Smooth muscle cell (in vitro differentiated cells): ENCODE results near the gene PLVAP. TPM values are rescaled to one million over a fixed set of nuclear protein-coding genes. Genes with fewer than 3 reads are reported as not detected.

Experiments
- DNase-seq: peaks from one replicate; lab custom pipeline; 2025; ENCODE audit not compliant: unreplicated experiment; lab: John Stamatoyannopoulos, UW
- H2AFZ ChIP-seq: fragments of 200-600 bp; sonication (generic); 2 replicates; pipeline ENCODE4 v1.6.0; 2016; ENCODE audit warnings: antibody characterized with exemption, low read depth, mild to moderate bottlenecking
- H3F3A ChIP-seq: fragments of 200-600 bp; sonication (generic); 2 replicates; pipeline ENCODE4 v1.6.0; 2017; ENCODE audit warnings: antibody characterized with exemption, low read depth
- H3K27ac ChIP-seq: fragments of 200-600 bp; sonication (generic); 2 replicates; pipeline ENCODE4 v1.5.1; 2016; ENCODE audit warnings: low read depth, mild to moderate bottlenecking
- H3K27me3 ChIP-seq: fragments of 200-600 bp; sonication (generic); 2 replicates; pipeline ENCODE4 v1.6.1; 2016; ENCODE audit warnings: low read depth, mild to moderate bottlenecking
- H3K36me3 ChIP-seq: fragments of 200-600 bp; sonication (generic); 2 replicates; pipeline ENCODE4 v1.5.1; 2016; ENCODE audit warnings: low read depth
- H3K4me1 ChIP-seq: fragments of 200-600 bp; sonication (generic); 2 replicates; pipeline ENCODE4 v1.5.1; 2016; ENCODE audit warnings: low read depth
- H3K4me2 ChIP-seq: fragments of 200-600 bp; sonication (generic); 2 replicates; pipeline ENCODE4 v1.6.0; 2016; ENCODE audit warnings: mild to moderate bottlenecking
- H3K4me3 ChIP-seq: fragments of 200-600 bp; sonication (generic); 2 replicates; pipeline ENCODE4 v1.5.1; 2016; ENCODE audit warnings: mild to moderate bottlenecking
- H3K79me2 ChIP-seq: fragments of 200-600 bp; sonication (generic); 2 replicates; pipeline ENCODE4 v1.6.0; 2016; ENCODE audit warnings: low read depth, mild to moderate bottlenecking
- H3K9ac ChIP-seq: fragments of 200-600 bp; sonication (generic); 2 replicates; pipeline ENCODE4 v1.6.0; 2016; ENCODE audit warnings: low read depth
- H3K9me3 ChIP-seq: fragments of 200-600 bp; sonication (generic); replicated peaks from 2 replicates; pipeline ENCODE4 v1.5.1; 2016; ENCODE audit warnings: low read depth
- H4K20me1 ChIP-seq: fragments of 200-600 bp; sonication (generic); 2 replicates; pipeline ENCODE4 v1.6.0; 2016; ENCODE audit warnings: low read depth
- WGBS: methylation state at CpG from one replicate; pipeline ENCODE4 v1.1.7; 2016; ENCODE audit warnings: low lambda C conversion rate; 5-methylcytosine and 5-hydroxymethylcytosine counted together
- polyA plus RNA-seq: library from polyadenylated mRNA; unstranded; fragments of >200 nt; fragmentation: Nextera tagmentation; extraction: Ambion mirVana; gene quantifications from 2 replicates; pipeline ENCODE4 v1.2.1, GENCODE V29; 2016
- total RNA-seq: library from RNA; depleted of rRNA; stranded (reverse); fragments of >200 nt; gene quantifications from 2 replicates; pipeline ENCODE4 v1.2.3, GENCODE V29; 2014
- TF ChIP-seq, protein P1 (sequence below): fragments of 200-600 bp; sonication (generic); IDR thresholded peaks from 2 replicates; pipeline ENCODE4 v1.5.1; 2017; ENCODE audit warnings: borderline replicate concordance, mild to moderate bottlenecking, antibody characterized with exemption; ENCODE audit not compliant: insufficient read depth, poor library complexity, severe bottlenecking

Gene PLVAP
- total and polyA plus RNA-seq, 2 experiments from 2014 or later = not detected

DNA sequence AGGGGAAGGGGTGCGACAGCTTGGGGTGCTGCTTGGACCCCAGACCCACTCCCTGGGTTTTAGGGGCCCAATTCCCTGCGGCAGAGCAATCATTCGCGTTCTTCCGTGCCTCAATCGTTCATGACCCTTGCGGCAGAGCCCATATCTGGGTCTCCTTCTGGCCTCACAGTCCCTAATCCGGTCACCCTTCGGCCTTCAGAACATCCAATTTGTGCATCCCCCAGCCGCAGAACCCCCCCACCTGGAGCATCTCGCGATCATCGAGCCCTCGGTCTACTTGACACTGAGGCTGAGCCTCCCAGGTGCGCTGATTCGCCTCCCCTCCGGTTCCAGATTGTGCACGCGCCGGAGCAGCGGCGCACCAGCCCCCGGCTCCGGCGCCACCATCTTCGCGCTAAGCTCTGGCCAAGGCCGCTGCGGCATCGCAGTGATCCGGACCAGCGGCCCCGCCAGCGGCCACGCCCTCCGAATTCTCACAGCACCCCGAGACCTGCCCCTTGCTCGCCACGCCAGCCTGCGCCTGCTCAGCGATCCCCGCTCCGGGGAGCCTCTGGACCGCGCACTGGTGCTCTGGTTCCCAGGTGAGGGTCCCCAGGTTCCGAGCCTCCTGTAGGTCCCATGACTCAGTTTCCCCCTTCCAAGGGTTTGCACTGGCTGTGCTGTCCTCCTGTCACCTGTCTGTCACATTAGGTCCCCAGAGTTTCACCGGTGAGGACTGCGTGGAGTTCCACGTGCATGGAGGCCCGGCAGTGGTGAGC, 39.3 kb downstream of the PLVAP start:
- TF ChIP-seq, protein P1, sequence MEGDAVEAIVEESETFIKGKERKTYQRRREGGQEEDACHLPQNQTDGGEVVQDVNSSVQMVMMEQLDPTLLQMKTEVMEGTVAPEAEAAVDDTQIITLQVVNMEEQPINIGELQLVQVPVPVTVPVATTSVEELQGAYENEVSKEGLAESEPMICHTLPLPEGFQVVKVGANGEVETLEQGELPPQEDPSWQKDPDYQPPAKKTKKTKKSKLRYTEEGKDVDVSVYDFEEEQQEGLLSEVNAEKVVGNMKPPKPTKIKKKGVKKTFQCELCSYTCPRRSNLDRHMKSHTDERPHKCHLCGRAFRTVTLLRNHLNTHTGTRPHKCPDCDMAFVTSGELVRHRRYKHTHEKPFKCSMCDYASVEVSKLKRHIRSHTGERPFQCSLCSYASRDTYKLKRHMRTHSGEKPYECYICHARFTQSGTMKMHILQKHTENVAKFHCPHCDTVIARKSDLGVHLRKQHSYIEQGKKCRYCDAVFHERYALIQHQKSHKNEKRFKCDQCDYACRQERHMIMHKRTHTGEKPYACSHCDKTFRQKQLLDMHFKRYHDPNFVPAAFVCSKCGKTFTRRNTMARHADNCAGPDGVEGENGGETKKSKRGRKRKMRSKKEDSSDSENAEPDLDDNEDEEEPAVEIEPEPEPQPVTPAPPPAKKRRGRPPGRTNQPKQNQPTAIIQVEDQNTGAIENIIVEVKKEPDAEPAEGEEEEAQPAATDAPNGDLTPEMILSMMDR = no peak
- Histone ChIP-seq H3K9me3 (no peaks in the 10 kb centered on the region), H3K27me3 (no peaks in the 10 kb centered on the region), H3K4me1 (peaks cover 6% of the 10 kb centered on the region), H3K36me3 (no peaks in the 10 kb centered on the region), H3K79me2 (no peaks in the 10 kb centered on the region), H4K20me1 (no peaks in the 10 kb centered on the region), H3F3A (no peaks in the 10 kb centered on the region), H3K4me2 (peak overlapping the region; percentile 92), H2AFZ (peak overlapping the region; percentile 49), H3K9ac (peak overlapping the region; percentile 35), H3K27ac (no peak overlapping the region), H3K4me3 (peak overlapping the region; percentile 84)
- DNase-seq = no peak
- WGBS = 9% methylated on average over 49 of the region's 50 CpGs

DNA sequence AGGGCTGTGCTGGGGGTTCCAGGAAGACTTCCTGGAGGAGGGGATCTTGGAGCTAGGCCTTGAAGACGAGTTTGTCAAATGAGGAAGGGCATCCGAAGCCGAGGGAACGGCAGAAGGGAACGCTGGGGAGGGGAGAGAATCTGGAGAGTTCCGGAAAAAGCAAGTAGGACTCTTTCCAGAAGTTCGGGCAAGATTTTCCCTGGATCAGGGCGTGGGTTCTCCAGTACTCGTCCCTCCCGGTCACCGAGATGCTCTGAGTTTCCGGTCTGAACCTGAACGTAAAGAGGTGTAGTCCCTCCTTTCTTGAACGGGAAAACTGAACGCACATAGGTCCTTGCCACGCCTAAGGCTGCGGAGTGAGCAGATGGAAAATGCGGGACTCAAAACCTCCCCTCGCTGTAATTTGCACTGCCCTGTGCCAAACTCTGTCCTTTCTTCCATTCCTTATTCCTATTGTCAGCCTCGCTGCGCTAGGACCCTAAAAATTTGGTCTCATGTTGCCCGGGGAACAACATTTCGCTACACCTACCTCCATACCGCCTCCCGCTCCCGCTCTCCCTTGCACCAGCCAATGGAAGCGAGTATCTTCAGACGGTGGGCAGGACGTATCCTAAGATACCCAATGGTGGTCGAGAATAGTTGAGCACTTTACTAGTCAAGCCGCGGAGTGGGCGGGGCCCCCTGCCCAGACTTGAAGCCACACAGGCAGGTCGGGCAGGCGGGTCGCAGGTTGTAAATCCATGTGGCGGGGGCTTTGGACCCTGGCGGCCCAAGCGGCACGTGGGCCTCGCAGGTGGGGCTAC, 40.1 kb downstream of the PLVAP start, which contains the start of gene GTPBP3:
Gene GTPBP3, plus strand, starts transcription at position 682 of the 803 bp plus-strand sequence. Its CDS starts 59 bp downstream, at position 741.
- DNase-seq = peak; percentile 72
- Histone ChIP-seq H3K4me3 (peak within 1 kb of the TSS; percentile 84), H3K27me3 (no peaks in the 10 kb centered on the region), H3K9ac (peak within 1 kb of the TSS; percentile 35), H2AFZ (peak within 1 kb of the TSS; percentile 57), H3F3A (no peaks in the 10 kb centered on the region), H3K79me2 (no peaks in the 10 kb centered on the region), H3K27ac (peak within 1 kb of the TSS; percentile 60), H3K9me3 (no peaks in the 10 kb centered on the region), H3K4me1 (peaks cover 6% of the 10 kb centered on the region), H4K20me1 (no peaks in the 10 kb centered on the region), H3K4me2 (peak within 1 kb of the TSS; percentile 92), H3K36me3 (no peaks in the 10 kb centered on the region)
- 1% methylated on average over 41 of the region's 41 CpGs for WGBS
- TF ChIP-seq, protein P1 = no peak

DNA sequence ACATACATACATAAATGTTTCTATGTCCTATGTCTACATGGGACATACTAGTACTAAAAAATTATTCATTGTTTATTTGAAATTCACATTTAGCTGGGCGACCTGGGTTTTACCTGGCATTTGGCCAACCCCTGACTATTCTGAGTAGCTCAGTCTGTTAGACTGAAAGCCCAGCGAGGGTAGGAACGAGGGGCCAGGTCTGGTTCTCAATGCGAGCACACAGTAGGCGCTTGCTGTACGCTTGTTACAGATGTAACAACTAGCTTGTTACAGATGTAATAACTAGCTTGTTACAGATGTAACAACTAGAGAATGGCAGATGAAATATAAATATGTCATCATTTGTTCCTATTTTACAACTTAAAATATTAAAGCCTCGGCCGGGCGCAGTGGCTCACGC, 41.6 kb downstream of the PLVAP start:
- no peaks in the 10 kb centered on the region for H3K79me2 ChIP-seq
- peaks cover 2% of the 10 kb centered on the region for H3K27me3 ChIP-seq
- no peak overlapping the region for H3K9ac ChIP-seq
- H3K4me2 ChIP-seq = peak overlapping the region; percentile 92
- H4K20me1 ChIP-seq = no peaks in the 10 kb centered on the region
- no peaks in the 10 kb centered on the region for H3K36me3 ChIP-seq
- H3K27ac ChIP-seq = peak overlapping the region; percentile 60
- H3K9me3 ChIP-seq = no peaks in the 10 kb centered on the region
- no peak for DNase-seq
- TF ChIP-seq, protein P1 = no peak
- no peak overlapping the region for H2AFZ ChIP-seq
- H3F3A ChIP-seq = no peaks in the 10 kb centered on the region
- no peak overlapping the region for H3K4me3 ChIP-seq
- H3K4me1 ChIP-seq = peaks cover 6% of the 10 kb centered on the region
- 80% methylated on average over 10 of the region's 10 CpGs for WGBS
